Measurements from ENCODE around the gene ADAMTS18.
"Not testable (repeated sequence)": the region's sequence is repeated elsewhere in the genome, so short reads cannot be mapped to it uniquely, and the experiment has no call there.

Gene ADAMTS18

DNA sequence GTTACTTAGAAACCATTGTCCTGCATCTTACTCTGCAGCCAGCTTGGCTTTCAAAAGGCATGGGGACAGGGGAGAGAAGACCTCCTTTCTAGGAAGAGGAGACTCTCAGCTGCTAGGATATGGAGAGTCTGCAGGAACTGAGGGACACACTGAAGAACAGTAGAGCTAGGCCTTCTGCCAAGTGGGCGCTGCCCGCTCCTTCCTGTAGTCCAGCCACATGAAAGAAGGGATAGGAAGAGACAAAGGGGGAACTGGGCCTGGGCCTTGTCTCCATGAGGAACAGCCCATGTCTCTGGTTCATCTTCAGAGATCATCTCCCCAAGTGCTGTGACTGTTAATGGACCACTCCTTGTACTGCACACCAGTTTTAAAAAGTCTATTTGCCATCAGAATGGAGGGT, 157.3 kb downstream of the ADAMTS18 start:
- no peak for DNase-seq

DNA sequence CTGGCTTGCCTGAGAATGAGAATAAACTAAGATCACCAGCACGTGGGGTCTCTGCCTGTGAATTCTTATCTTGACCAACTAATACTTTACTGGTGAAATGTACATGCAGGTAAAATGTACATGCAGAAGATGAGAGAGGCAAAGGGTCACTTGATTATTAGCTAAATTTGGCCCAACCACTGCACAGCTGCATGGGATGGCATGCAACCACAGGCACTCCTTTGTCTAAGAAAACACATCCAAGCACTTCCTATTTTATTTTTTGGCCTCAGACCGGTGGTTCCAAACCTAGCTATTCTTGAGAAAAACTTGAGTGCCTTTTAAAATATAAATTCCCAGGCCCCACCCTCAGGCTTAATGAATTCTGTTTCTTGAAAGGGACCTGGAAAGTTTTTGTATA, 157.7 kb downstream of the ADAMTS18 start:
- DNase-seq = no peak

DNA sequence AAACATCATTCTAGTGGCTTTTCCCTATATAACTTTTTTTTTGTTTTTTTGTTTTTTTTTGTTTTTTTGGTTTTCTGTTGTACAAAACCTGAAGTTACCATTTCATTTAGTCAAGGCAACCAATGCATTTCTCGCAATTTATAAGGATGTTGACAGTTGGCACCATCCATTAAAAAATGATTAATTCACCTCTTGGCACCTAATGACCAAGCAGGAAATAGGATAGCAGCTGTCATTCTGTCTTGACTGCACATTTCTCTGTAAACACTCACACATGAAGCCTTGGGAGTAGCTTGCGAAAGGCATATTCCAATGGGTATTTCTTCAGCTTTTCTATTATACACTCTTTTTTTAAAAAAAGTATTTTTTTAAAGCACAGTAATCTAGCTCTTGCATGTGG, 158.2 kb downstream of the ADAMTS18 start:
- no peak for DNase-seq

DNA sequence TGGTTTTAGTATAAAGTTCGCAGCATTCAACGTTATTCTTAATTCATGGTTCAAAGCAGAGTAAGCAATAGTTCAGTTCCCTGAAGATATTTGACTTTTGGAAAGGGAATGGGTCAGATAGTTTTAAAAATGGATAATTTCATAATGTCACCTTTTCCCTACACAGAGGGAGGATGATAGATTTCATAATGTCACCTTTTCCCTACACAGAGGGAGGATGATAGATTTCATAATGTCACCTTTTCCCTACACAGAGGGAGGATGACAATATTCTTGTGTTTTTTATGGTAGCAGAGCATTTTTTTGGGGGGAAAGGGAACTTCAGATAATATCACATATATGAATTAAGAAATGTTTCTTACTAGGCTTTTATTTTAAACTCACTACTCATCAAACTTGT, 159.5 kb downstream of the ADAMTS18 start:
- not testable (repeated sequence) for DNase-seq

DNA sequence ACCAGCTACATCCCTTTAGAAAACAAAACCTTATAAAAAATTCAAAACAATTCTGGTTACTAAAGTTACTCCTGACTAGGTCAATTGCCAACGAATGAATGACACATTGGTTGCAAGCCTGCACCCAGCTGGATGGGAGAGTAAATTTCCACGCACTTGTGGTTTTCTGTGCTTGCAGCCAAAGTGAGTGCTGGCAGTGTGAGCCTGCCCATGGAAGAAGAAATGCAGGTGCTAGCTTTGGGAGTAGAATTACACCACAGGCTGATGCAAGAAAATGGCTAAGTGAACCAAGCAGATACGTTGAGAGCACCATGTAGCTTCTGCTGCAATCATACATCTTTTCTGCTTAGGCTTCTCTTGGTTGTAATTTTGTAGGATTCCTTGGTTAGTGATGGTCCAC, 161.0 kb downstream of the ADAMTS18 start:
- no peak for DNase-seq

DNA sequence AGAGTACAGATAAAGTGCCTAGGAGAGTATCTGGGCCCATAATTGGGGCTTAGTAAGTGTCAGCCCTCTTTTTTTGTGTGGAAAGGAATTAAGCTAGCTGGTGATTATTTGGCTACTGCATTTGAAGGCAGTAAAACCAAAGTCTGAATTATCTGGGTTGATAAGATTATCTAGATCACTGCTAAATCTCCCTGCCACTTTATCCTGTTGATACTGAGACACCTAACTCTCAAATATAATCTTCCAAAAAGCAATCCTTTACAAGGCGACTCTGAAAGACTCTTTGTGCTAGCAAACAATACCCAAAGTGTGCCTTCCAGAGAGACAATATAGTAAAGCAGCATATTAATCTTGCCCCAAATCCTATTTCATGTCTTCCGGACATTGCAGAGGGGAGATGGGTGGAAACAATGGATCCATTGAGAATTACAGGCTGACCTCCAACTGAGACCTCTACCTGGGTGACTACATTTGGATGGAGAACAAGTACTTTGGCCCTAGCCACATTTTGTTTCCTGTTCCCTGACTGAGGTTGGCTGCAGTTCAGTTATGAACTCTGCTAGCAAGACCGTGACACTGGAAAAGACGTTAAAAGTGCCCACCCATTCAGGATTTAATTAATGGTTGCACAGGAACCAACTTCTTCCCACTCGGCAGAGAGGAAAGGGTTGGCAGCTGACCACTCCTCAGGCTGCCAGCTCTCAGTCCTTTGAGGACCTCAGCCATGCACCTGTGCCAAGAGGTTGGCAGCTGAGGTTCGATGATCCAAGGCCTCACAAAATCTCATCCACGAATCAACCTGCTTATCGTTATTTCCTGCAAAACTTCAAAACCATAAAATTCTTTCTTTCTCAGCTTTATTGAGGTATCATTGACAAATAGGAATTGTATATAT, 163.1 kb downstream of the ADAMTS18 start:
- no peak for DNase-seq

DNA sequence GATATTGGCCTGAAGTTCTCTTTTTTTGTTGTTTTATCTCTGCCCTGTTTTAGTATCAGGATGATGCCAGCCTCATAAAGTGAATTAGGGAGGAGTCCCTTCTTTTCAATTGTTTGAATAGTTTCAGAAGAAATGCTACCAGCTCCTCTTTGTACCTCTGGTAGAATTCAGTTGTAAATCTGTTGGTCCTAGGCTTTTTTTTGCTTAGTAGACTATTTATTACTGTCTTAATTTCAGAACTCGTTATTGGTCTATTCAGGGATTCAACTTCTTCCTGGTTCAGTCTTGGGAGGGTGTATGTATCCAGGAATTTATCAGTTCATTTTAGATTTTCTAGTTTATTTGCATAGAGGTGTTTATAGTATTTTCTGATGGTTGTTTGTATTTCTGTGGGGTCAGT, 168.6 kb downstream of the ADAMTS18 start:
- DNase-seq = not testable (repeated sequence)

DNA sequence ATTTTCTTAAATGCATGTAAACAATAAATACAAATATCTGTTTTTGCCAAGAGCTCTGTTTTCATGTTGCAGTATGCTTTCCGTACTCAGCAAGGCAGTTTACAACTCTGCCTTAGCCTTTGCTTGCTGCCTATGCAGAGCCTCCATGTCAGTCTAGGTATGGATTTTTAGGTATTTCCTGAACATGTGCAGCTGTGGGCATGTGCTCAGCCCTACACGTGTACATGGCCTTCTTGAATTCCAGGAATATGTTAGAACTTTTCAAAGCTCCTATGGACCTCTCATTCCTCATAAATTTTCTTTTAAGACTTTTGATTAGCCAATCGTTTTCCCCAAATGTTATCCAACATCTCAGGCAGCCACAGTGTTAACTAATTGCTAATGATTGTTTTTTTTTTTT, 171.9 kb downstream of the ADAMTS18 start:
- DNase-seq = no peak

DNA sequence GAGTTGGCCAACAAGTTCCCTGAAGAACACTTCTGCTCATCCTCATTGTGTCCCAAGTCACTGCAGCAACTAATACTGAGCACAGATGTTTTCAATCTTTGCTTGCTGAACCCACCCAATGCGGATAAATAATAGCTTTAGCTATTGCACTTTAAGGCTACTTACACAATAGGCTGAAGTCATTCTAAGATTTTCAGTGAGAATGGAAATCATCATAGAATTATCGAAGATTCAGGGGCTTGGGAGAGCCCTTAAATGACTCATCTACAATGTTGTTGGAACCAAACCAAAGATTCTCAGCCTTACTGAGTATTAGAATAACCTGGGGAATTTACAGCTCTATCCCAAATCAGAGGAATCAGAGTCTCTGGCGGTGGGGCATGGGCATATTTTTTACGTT, 184.4 kb downstream of the ADAMTS18 start:
- DNase-seq = no peak

DNA sequence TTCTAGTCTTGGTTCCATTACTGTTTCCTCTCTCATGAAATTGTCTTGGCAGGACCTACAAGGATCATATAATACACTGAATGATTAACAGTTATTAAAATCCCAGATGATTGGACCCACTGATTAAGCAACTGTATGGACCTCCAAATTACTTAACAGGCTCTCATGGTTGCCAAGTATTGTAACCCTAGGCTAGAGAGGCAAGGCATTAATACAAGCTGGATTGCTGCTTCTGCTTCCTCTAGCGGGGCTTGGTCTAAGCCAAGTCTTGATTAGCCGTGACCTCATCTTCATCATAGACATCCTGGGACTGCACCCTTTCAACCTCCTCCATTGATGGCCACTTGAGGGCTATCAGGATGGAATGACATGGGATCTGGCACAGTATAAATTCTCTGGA, 188.7 kb downstream of the ADAMTS18 start:
- no peak for DNase-seq

DNA sequence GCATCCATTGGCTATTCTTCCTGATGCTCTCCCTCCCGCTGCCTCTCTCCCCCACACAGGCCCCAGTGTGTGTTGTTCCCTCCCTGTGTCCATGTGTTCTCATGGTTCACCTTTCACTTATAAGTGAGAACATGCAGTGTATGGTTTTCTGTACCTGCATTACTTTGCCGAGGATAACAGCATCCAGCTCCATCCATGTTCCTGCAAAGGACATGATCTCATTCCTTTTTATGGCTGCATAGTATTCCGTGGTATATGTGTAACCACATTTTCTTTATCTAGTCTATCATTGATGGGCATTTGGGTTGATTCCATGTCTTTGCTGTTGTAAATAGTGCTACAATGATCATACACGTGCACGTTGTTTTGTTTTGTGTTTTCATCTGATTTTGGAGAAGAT, 192.4 kb downstream of the ADAMTS18 start:
- DNase-seq = not testable (repeated sequence)

DNA sequence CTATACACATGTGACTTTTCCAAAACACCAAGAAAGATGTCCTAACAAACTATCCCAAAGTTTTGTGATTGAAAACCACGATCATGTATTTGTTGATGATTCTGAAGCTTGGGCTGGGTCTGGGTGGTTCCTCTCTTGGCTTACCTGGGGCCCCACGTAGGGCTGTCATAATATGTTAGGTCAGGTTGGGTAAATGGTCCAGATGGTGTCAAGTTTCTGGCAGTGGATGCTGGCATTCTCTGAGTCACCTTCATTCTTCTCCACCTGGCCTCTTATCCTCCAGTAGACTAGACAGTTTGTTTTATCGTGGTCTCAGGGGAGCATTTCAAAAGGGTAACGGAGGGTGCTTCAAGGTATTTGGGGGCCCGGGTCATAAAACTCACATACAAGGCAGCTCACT, 196.2 kb downstream of the ADAMTS18 start:
- no peak for DNase-seq

DNA sequence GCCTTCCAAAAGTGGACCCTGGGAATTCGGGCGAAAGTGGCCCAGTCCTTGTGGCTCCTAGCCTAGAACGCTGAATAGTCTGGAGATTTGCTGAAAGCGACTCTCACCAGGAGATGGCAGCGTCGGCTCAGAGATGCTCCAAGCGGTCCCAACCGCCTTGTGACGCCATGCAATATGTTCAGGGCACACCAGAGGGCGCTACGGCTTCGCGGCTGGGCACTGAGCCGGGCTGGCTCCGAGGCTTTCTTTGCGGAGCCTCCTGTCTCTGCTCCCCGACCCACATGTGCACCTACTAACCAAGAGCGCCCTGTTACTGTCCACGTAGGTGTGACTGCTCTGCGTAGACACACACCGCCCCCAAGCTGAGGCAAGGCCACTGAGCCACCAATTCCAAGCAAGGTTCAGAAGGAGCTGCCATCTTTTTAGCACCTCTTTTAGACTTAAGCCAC, 198.7 kb downstream of the ADAMTS18 start:
- DNase-seq = peak; percentile 89

DNA sequence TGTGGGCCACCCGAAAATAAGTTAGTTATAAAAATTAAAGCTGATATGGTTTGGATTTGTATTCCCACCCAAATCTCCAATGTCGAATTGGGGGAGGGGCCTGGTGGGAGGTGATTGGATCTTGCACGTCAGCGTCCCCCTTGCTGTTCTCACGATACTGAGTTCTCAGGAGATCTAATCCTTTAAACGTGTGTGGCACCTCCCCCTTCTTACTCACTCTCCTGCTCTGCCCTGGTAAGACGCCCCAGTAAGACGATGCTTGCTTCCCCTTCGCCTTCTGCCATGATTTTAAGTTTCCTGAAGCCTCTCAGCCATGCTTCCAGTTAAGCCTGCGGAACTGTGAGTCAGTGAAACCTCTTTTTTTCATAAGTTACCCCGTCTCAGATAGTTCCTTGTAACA, 200.2 kb downstream of the ADAMTS18 start:
- DNase-seq = no peak

DNA sequence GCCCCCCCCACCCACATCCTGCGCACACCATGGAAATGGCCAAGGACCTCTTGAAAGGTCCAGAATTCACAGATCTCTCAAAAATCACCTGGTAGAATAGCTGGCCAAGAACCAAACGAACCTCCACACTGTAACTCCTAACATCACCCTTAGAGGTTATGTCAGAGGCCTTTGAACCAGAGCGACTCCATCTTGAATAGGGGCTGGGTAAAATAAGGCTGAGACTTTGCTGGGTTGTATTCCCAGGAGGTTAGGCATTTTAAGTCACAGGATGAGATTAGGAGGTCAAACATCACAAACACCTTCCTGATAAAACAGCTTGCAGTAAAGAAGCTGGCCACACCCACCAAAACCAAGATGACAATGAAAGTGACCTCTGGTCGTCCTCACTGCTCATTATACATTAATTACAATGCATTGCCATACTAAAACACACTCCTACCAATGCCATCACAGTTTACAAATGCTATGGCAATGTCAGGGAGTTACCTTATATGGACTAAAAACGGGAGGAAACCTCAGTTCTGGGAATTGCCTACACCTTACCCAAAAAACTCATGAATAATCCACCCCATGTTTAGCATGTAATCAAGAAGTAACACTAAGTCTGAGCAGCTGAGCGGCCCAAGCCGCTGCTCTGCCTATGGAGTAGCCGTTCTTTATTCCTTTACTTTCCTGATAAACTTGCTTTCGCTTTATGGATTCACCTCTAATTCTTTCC, 200.9 kb downstream of the ADAMTS18 start:
- no peak for DNase-seq
